HG03108 (cell line): Measurements from ENCODE around the gene OTUB1.

Experiments
- ATAC-seq: cut with Tn5 transposase; IDR thresholded peaks from one replicate; pipeline ENCODE4 v1.9.1; 2021; ENCODE audit warnings: moderate library complexity; ENCODE audit not compliant: unreplicated experiment

Gene OTUB1

GRCh38 chr11:64022125-64022784, 36.0 kb downstream of the OTUB1 start:
- no peak for ATAC-seq

- no peak for ATAC-seq
Measured at GRCh38 chr11:64023712-64024710, 37.8 kb downstream of the OTUB1 start.

GRCh38 chr11:64025205-64025604, 39.0 kb downstream of the OTUB1 start:
- no peak for ATAC-seq

GRCh38 chr11:64026575-64027205, 40.5 kb downstream of the OTUB1 start:
- ATAC-seq: no peak

GRCh38 chr11:64027651-64028397, 41.6 kb downstream of the OTUB1 start:
- ATAC-seq: no peak

GRCh38 chr11:64028398-64029115, 42.3 kb downstream of the OTUB1 start:
- no peak for ATAC-seq

- no peak for ATAC-seq
Measured at GRCh38 chr11:64029773-64030172, 43.5 kb downstream of the OTUB1 start.

GRCh38 chr11:64031001-64031400, 44.8 kb downstream of the OTUB1 start:
- ATAC-seq: no peak

- no peak for ATAC-seq
Measured at GRCh38 chr11:64032050-64032449, 45.8 kb downstream of the OTUB1 start.

GRCh38 chr11:64034411-64034811, 48.2 kb downstream of the OTUB1 start:
- no peak for ATAC-seq

GRCh38 chr11:64035081-64035524, 48.9 kb downstream of the OTUB1 start:
- ATAC-seq: no peak

- ATAC-seq: no peak
Measured at GRCh38 chr11:64035576-64035975, 49.3 kb downstream of the OTUB1 start, which contains the start of gene FLRT1. TSS of gene FLRT1 (plus strand) at chr11:64035931. CDS start at chr11:64116268, 80,337 bp downstream.

GRCh38 chr11:64036087-64037026, 50.1 kb downstream of the OTUB1 start:
- no peak for ATAC-seq

GRCh38 chr11:64037027-64037634, 50.9 kb downstream of the OTUB1 start:
- no peak for ATAC-seq

- ATAC-seq: no peak
Measured at GRCh38 chr11:64038500-64038899, 52.3 kb downstream of the OTUB1 start.

- ATAC-seq: no peak
Measured at GRCh38 chr11:64039012-64039665, 52.9 kb downstream of the OTUB1 start.

- no peak for ATAC-seq
Measured at GRCh38 chr11:64040684-64041322, 54.6 kb downstream of the OTUB1 start.
